IMR-90 (cell line): Measurements from ENCODE around the gene HSPB9. TPM values are rescaled to one million over a fixed set of nuclear protein-coding genes. Genes with fewer than 3 reads are reported as not detected.

Source experiments
- ATAC-seq: fragments of 200-7000 bp; cut with Tn5 transposase; 2 replicates; pipeline ENCODE4 v1.9.1; 2020; ENCODE audit warnings: low read depth, mild to moderate bottlenecking, moderate library complexity
- BruUV-seq: library from RNA; stranded (reverse); fragments of 400-500 nt; replicated peaks from 2 replicates; lab custom pipeline; 2021; lab: Mats Ljungman, UMichigan
- CTCF ChIA-PET: fragments of 300-600 bp; formaldehyde crosslinking; extraction: SDS; loops from one replicate; lab custom pipeline; 2021; ENCODE audit warnings: antibody characterized with exemption; lab: Yijun Ruan, JAX
- POLR2A ChIA-PET: fragments of 300-600 bp; sonication (Branson Sonifier 250); formaldehyde crosslinking; loops from one replicate; lab custom pipeline; 2022; ENCODE audit warnings: antibody characterized with exemption; ENCODE audit not compliant: unreplicated experiment; lab: Charles Lee
- DNase-seq: peaks from one replicate; pipeline ENCODE4 v3.0.0; 2013
- H2AFZ ChIP-seq: replicated peaks from 2 replicates; pipeline ENCODE3; 2013; ENCODE audit warnings: low read length, mild to moderate bottlenecking; ENCODE audit not compliant: poor library complexity
- H2AK5ac ChIP-seq: 2 replicates; pipeline ENCODE4 v1.6.1; 2013; ENCODE audit warnings: low read depth, low read length, inconsistent platforms
- H2AK9ac ChIP-seq: replicated peaks from 2 replicates; pipeline ENCODE3; 2013; ENCODE audit warnings: mild to moderate bottlenecking, low read depth, low read length, moderate library complexity; ENCODE audit not compliant: poor library complexity
- H2BK120ac ChIP-seq: 2 replicates; pipeline ENCODE4 v1.6.1; 2013; ENCODE audit warnings: low read depth, low read length, inconsistent platforms
- H2BK15ac ChIP-seq: 3 replicates; pipeline ENCODE4 v1.6.1; 2013; ENCODE audit warnings: low read depth, low read length, inconsistent platforms
- H2BK20ac ChIP-seq: 2 replicates; pipeline ENCODE4 v1.6.1; 2013; ENCODE audit warnings: low read depth, mild to moderate bottlenecking, inconsistent platforms, low read length, moderate library complexity
- H2BK5ac ChIP-seq: 2 replicates; pipeline ENCODE4 v1.6.1; 2013; ENCODE audit warnings: mild to moderate bottlenecking, low read depth, low read length, inconsistent platforms; ENCODE audit not compliant: poor library complexity, severe bottlenecking
- H3K14ac ChIP-seq: replicated peaks from 2 replicates; pipeline ENCODE4 v1.6.1; 2013; ENCODE audit warnings: low read depth, low read length, inconsistent platforms
- H3K18ac ChIP-seq: 2 replicates; pipeline ENCODE4 v1.6.1; 2013; ENCODE audit warnings: low read depth, low read length, control low read depth
- H3K23ac ChIP-seq: 2 replicates; pipeline ENCODE4 v1.6.1; 2013; ENCODE audit warnings: low read depth, low read length, inconsistent platforms
- H3K27ac ChIP-seq: 2 replicates; pipeline ENCODE4 v1.5.1; 2013; ENCODE audit warnings: mild to moderate bottlenecking, control low read depth, low read length; ENCODE audit not compliant: insufficient read depth
- H3K27me3 ChIP-seq: 2 replicates; pipeline ENCODE4 v1.6.1; 2013; ENCODE audit warnings: low read length; ENCODE audit not compliant: control insufficient read depth, insufficient read depth
- H3K36me3 ChIP-seq: 2 replicates; pipeline ENCODE4 v1.6.1; 2013; ENCODE audit warnings: low read length, mixed read lengths; ENCODE audit not compliant: control insufficient read depth, insufficient read depth
- H3K4ac ChIP-seq: 2 replicates; pipeline ENCODE4 v1.6.1; 2013; ENCODE audit warnings: low read depth, low read length, inconsistent platforms
- H3K4me1 ChIP-seq: 2 replicates; pipeline ENCODE4 v1.6.1; 2013; ENCODE audit warnings: low read length, mixed read lengths; ENCODE audit not compliant: control insufficient read depth, insufficient read depth
- H3K4me2 ChIP-seq: 2 replicates; pipeline ENCODE4 v1.6.1; 2013; ENCODE audit warnings: low read depth, mild to moderate bottlenecking, control low read depth, low read length, moderate library complexity
- H3K4me3 ChIP-seq: 2 replicates; pipeline ENCODE4 v1.5.1; 2013; ENCODE audit warnings: low read depth, mild to moderate bottlenecking, control low read depth, low read length, moderate library complexity; ENCODE audit not compliant: insufficient read depth
- H3K56ac ChIP-seq: 2 replicates; pipeline ENCODE4 v1.6.1; 2013; ENCODE audit warnings: low read length, inconsistent platforms; ENCODE audit not compliant: insufficient read depth; ENCODE audit errors: extremely low read depth
- H3K79me1 ChIP-seq, 2 experiments: 2 replicates each; pipeline ENCODE4 v1.6.1; 2013; ENCODE audit warnings: low read length in 2 of 2, inconsistent platforms in 1 of 2, low read depth in 1 of 2
- H3K9ac ChIP-seq: 2 replicates; pipeline ENCODE4 v1.6.1; 2013; ENCODE audit warnings: low read depth, low read length, control low read depth
- H3K9me1 ChIP-seq: 2 replicates; pipeline ENCODE4 v1.6.1; 2013; ENCODE audit warnings: low read length, inconsistent platforms; ENCODE audit not compliant: insufficient read depth
- H3K9me3 ChIP-seq: 2 replicates; pipeline ENCODE4 v1.6.1; 2013; ENCODE audit warnings: low read length; ENCODE audit not compliant: control insufficient read depth, insufficient read depth
- H4K20me1 ChIP-seq: 2 replicates; pipeline ENCODE4 v1.6.1; 2013; ENCODE audit warnings: low read length, inconsistent platforms; ENCODE audit not compliant: insufficient read depth
- H4K5ac ChIP-seq: 2 replicates; pipeline ENCODE4 v1.6.1; 2013; ENCODE audit warnings: mild to moderate bottlenecking, low read depth, low read length, control low read depth
- H4K8ac ChIP-seq, 2 experiments: 2 replicates each; pipeline ENCODE4 v1.6.1; 2013; ENCODE audit warnings: low read depth in 2 of 2, low read length in 2 of 2, control low read depth in 1 of 2, inconsistent platforms in 1 of 2
- H4K91ac ChIP-seq: 2 replicates; pipeline ENCODE4 v1.6.1; 2013; ENCODE audit warnings: low read depth, low read length, inconsistent platforms; ENCODE audit not compliant: insufficient read depth
- CEBPB ChIP-seq: IDR thresholded peaks from 2 replicates; pipeline ENCODE4 v1.6.1; 2012; ENCODE audit warnings: low read depth, low read length, improper control_type of control experiment
- CHD1 ChIP-seq: IDR thresholded peaks from 2 replicates; pipeline ENCODE4 v1.6.1; 2012; ENCODE audit warnings: low read depth, low read length, improper control_type of control experiment
- CTCF ChIP-seq: conservative IDR thresholded peaks from 2 replicates; pipeline ENCODE4 v1.5.1; 2012; ENCODE audit warnings: mild to moderate bottlenecking, low read depth, low read length, improper control_type of control experiment
- MAFK ChIP-seq: IDR thresholded peaks from 2 replicates; pipeline ENCODE4 v1.6.1; 2012; ENCODE audit warnings: low read depth, low read length, improper control_type of control experiment
- MAZ ChIP-seq: IDR thresholded peaks from 2 replicates; pipeline ENCODE4 v1.6.1; 2012; ENCODE audit warnings: low read depth, mild to moderate bottlenecking, low read length, improper control_type of control experiment, moderate library complexity, borderline replicate concordance
- RAD21 ChIP-seq: IDR thresholded peaks from 2 replicates; pipeline ENCODE4 v1.6.1; 2012; ENCODE audit warnings: low read length, improper control_type of control experiment
- USF2 ChIP-seq: fragments of 150-350 bp; IDR thresholded peaks from 2 replicates; pipeline ENCODE4 v1.6.1; 2017; ENCODE audit warnings: mild to moderate bottlenecking, antibody characterized with exemption, low read length, low read depth
- WGBS, 2 experiments: methylation state at CpG; one replicate each; pipeline versions ENCODE4 v1.1.5 to v1.1.7; 2013; ENCODE audit warnings: missing lambda C conversion rate in 2 of 2; ENCODE audit not compliant: insufficient read length in 1 of 2; ENCODE audit errors: extremely low coverage in 2 of 2; 5-methylcytosine and 5-hydroxymethylcytosine counted together
- dilution Hi-C: fragments of 300-500 bp; cut with HindIII; formaldehyde crosslinking; loops from one replicate; pipeline ENCODE4 v1.14.3; 2018; ENCODE audit warnings: low sequenced_read_pairs; ENCODE audit not compliant: unreplicated experiment
- in situ Hi-C: fragments of 300-500 bp; cut with MboI; formaldehyde crosslinking; loops from 3 replicates; pipeline ENCODE4 v1.14.3; 2019; ENCODE audit warnings: low sequenced_read_pairs, inconsistent platforms, mixed read lengths
- intact Hi-C: fragments of 100-400 bp; cut with micrococcal nuclease; formaldehyde crosslinking; loops from 2 replicates; pipeline ENCODE4 v1.10.0; 2022
- polyA plus RNA-seq, 3 experiments: library from polyadenylated mRNA; depleted of rRNA; stranded (reverse); fragments of >200 nt; gene quantifications; 2 replicates each; pipeline ENCODE4 v1.2.3, GENCODE V29; 2012; ENCODE audit warnings: low replicate concordance in 1 of 3
- total RNA-seq: library from RNA; depleted of rRNA; stranded (reverse); fragments of >200 nt; gene quantifications from 2 replicates; pipeline ENCODE4 v1.2.3, GENCODE V29; 2012

Gene HSPB9
- total and polyA plus RNA-seq, 2 of the 4 experiments (the other 2 are of a cell fraction): not detected

DNA sequence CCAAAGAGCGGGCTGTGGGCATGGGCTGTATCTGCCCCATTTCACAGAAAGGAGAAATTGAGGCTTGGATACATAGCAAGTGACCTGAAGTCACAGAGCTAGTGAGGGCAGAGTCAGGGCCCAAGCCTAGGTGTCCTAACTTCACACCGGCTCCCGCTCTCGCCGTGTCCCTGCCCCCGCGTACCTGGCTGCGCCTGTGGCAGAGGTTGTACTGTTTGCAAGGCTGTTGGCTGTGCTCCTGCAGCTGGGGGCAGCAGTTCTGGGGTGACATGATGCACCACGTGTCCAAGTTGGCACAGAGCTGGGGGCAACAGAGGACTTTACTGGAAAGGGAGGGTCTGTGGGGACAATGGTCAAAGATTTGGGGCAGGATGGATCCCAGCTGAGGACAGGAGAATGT, 13.5 kb upstream of the HSPB9 start:
- Histone ChIP-seq H2AFZ (no peak overlapping the region), H3K36me3 (no peaks in the 10 kb centered on the region), H4K91ac (no peak overlapping the region), H3K9me3 (no peaks in the 10 kb centered on the region), H2AK5ac (no peak overlapping the region), H2BK5ac (no peak overlapping the region), H4K5ac (no peak overlapping the region), H3K4me1 (peaks cover 6% of the 10 kb centered on the region; the same call in 1 of the 2 replicates), H4K8ac (no peak overlapping the region), H2BK15ac (no peak overlapping the region), H2BK20ac (no peak overlapping the region), H3K14ac (no peak overlapping the region), H4K20me1 (no peaks in the 10 kb centered on the region), H3K4me3 (no peak overlapping the region), H3K9ac (no peak overlapping the region), H3K79me1 (no peaks in the 10 kb centered on the region), H3K27me3 (0 out of 2 replicates have a peak, but pooled peaks cover 4% of the 10 kb centered on the region), H3K9me1 (peaks cover 4% of the 10 kb centered on the region; the same call in 1 of the 2 replicates), H2BK120ac (no peak overlapping the region), H3K4ac (no peak overlapping the region), H2AK9ac (no peak overlapping the region), H3K56ac (no peak overlapping the region), H3K18ac (no peak overlapping the region), H3K23ac (no peak overlapping the region), H3K4me2 (no peak overlapping the region), H3K27ac (no peak overlapping the region)
- 92% methylated on average over 7 of the region's 9 CpGs; no CpG with 5 or more reads in 1 of the 2 experiments for WGBS, 2 experiments
- DNase-seq (no peak), ATAC-seq (no peak)
- ChIA-PET CTCF (no interaction called here), POLR2A (no interaction called here)
- in situ Hi-C loops (no loop called here), intact Hi-C loops (no loop called here), dilution Hi-C loops (no loop called here)
- TF ChIP-seq MAZ: no peak
- no peak for TF ChIP-seq CEBPB
- no peak for TF ChIP-seq MAFK
- no peak for TF ChIP-seq USF2
- no peak for TF ChIP-seq CHD1
- TF ChIP-seq CTCF: no peak
- TF ChIP-seq RAD21: no peak
- BruUV-seq: no TSS peak
